GM21423 (cell line): ENCODE data around the gene SERPINB7.
"Not testable (repeated sequence)": the region's sequence is repeated elsewhere in the genome, so short reads cannot be mapped to it uniquely, and the experiment has no call there.

ENCODE experiments used
- ATAC-seq: cut with Tn5 transposase; IDR thresholded peaks from one replicate; pipeline ENCODE4 v1.9.1; 2021; ENCODE audit warnings: mild to moderate bottlenecking, moderate library complexity; ENCODE audit not compliant: unreplicated experiment

SERPINB7 gene, protein sequence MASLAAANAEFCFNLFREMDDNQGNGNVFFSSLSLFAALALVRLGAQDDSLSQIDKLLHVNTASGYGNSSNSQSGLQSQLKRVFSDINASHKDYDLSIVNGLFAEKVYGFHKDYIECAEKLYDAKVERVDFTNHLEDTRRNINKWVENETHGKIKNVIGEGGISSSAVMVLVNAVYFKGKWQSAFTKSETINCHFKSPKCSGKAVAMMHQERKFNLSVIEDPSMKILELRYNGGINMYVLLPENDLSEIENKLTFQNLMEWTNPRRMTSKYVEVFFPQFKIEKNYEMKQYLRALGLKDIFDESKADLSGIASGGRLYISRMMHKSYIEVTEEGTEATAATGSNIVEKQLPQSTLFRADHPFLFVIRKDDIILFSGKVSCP

GRCh38 chr18:63775166-63775730 is at the start of gene SERPINB7:
TSS of gene SERPINB7 (plus strand) at chr18:63775418. CDS start at chr18:63782373, 6,955 bp downstream.
- ATAC-seq, result no peak

DNA sequence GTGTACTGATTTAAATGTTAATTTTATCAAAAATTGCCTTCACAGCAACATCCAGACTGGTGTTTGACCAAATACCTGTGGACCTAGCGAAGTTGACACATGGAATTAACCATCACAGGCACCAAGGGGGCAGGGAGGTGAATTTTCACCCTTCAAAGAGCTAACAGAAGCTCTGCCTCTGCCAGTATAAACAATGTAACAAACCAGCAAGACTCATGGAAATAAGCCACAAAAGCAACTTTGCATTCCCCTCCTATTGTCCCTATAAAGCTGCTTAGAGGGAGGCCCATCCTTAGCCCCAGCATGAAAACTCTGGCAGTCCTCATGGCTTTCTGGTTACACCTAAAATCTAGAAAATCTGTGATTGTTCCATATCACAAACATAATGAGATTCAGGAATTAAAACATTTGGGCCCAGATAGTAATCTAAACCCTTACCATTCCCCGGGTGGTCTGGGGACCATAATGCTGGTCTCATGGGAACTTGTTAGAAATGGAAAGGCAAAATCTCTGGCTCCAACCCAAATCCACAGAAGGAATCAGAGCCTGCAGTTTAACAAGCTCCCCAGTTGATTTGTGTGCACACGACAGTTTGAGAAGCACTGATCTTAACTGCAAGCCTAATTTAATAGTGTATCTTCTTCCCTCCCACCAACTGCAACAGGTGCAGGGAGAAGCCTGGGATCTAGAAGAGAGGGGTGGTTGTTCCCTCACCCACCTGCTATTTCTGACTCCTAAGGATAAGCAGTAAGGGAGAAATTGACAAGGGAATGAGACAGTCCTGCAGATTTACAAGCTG is 49.3 kb upstream of the SERPINB7 start:
- no peak for ATAC-seq

DNA sequence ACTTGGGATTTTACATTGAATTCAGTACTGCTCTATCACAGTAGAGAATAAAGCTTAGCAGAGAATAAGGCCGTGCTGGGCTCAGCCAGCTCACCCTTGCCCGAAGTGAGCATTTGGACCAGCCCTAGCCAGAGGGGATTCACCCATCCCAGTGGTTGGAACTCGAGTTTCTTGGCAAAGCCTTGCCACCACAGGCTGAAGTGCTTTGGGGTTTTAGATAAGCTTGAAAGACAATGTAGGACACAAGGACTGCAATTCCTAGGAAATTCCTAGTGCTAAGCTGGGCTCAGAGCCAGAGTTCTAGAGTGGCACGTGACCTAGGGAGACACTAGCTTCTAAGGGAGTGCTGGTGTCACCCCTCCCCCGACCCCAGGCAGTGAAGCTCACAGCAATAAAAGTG is 44.4 kb upstream of the SERPINB7 start:
- no peak for ATAC-seq

DNA sequence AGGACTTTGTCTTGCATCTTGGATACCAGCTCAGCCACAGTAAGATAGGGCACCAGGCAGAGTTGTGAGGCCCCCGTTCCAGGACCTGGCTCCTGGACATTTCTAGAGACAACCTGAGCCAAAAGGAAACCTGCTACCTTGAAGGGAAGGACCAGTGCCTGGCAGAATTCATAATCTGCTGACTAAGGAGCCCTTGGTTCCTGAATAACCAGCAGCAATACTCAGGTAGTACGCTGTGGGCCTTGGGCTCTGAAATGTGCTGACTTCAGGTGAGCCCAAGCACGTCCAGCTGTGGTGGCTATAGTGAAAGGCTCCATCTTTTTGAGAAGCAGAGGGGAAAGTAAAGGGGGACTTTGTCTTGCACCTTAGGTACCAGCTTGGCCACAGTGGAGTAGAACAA is 44.0 kb upstream of the SERPINB7 start:
- ATAC-seq, result no peak

DNA sequence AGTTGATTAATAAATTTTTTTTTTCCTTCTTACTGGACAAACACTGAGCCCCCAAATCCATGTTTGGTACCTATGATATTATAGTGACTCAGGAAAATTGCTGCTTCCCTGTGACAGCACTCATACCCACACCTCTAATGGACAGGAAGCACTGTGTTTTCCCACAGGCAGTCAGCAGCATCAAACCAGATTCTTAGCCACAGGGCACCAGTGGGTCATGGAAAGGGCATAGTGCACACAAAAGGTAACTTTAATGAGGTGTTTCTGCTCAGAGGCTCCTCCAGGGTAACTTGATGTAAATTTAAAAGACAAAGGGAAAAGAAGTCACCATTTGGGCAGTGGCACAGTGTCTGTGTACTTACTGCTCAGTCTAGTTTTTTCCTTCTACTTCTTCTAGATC is 38.3 kb upstream of the SERPINB7 start:
- ATAC-seq, result no peak

DNA sequence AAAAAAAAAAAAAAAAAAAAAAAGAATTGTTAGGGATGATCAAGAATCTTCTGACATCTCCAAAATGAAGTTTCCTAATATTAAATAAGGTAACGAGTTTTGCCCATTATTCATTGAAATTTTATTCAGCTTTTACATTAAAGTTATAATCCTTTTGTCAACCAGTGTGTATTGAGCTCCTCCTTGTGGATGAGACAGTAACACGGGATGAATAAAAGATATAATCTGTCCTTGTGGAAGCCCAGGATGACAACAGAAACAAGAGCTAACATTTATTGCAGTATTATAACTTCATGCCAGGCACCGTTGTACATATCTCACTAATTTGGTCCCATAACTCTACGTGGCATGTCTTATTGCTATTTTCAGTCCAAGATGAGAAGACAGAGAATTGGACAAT is 33.4 kb upstream of the SERPINB7 start:
- ATAC-seq, result no peak

- no peak for ATAC-seq
These were observed 28.2 kb upstream of the SERPINB7 start for GRCh38 chr18:63747006-63747405.

GRCh38 chr18:63749489-63749888 is 25.7 kb upstream of the SERPINB7 start:
- no peak for ATAC-seq

- no peak for ATAC-seq
These were observed 22.6 kb upstream of the SERPINB7 start for GRCh38 chr18:63752636-63753035.

- no peak for ATAC-seq
These were observed 21.5 kb upstream of the SERPINB7 start for GRCh38 chr18:63753676-63754075.

DNA sequence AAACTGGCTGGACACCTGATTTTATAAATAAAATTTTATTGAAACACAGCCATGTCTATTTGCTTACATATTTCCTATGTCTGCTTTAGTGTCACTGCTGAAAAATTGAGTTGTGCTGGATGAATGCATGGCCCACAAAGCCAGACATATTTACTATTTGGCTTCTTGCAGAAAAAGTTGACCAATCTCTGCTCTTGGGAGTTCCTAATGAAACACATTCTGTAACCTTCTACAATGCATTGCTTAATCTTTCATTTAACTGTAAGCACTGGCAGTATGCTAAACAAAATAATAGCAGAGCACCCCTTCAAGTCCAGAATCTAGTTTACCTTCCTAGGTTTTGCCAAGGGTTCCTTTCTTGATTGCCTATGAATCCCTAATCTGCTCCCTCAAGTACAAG is 17.7 kb upstream of the SERPINB7 start:
- no peak for ATAC-seq

DNA sequence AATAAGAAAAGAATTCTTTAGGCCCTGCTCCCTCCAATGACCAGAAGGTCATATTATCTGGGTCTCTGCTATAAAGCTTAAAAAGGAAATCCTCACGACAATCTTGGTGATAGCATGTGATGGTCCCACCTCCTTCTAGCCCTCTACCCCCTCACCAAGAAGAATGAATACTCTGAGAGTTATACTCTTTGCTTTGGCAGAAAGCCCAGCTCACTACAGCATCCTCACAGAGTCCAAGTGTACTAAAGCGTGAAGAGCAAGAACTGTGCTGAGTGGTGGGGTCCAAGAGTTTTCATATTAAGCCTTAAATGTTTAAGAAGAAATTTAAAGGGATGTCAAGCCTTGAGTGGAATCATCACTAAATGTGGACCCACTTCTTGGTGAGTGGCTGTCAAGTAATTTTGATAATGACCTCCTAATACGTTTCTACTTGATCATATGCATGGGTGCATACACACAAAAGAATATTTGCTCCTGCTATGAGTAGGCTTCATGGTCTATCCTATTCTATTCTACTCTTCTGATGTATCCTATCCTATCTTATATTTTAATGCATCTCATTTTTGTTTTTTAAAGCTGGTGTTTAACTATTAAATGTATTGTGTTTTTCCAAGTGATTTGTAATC is 16.5 kb upstream of the SERPINB7 start:
- no peak for ATAC-seq

DNA sequence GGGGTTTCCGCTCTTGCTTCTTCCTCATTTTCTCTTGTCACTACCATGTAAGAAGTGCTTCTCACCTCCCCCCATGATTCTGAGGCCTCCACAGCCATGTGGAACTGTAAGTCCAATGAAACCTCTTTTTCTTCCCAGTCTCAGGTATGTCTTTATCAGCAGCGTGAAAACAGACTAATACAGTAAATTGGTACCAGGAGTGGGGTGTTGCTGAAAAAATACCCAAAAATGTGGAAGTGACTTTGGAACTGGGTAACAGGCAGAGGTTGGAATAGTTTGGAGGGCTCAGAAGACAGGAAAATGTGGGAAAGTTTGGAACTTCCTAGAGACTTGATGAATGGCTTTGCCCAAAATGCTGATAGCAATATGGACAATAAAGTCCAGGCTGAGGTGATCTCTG is 15.4 kb upstream of the SERPINB7 start:
- not testable (repeated sequence) for ATAC-seq

GRCh38 chr18:63762518-63762917 is 12.7 kb upstream of the SERPINB7 start:
- ATAC-seq, result no peak

DNA sequence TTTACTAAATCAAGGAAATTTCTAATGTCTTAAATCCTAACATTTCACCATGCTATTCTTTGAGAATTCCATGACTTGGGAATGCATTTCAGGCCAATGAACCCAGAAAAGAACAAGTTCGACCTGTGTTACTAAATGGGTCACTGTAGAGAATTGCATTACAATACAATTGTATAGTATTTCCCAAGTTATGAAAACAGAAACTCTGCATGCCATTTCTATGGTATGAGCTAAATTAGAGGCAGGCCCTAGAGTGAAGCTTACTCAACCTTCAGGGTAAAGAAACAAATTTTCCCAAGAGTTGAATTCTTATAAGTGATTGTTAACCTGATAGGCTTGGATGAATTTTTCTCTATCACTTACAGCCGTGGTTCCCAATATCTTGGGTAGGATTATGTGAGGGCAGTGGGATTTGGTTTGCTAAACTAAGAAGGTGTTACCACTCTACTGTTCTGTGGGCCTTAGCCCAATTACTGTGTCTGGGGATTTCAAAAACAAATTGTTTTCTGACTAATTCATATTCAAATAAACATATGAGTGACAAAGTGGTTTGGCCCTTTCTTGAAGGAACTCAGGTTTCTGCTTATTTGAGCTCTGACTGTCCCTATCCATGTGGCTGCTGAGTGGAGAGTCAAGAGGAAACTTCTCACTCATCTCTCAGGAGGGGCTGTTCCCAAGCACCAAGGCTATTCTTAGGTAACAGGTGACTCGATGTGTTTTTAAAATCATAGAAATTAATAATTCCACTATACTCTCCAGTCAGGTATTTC is 11.2 kb upstream of the SERPINB7 start:
- no peak for ATAC-seq

GRCh38 chr18:63765837-63766236 is 9.4 kb upstream of the SERPINB7 start:
- ATAC-seq, result no peak

- no peak for ATAC-seq
These were observed 1.7 kb upstream of the SERPINB7 start for GRCh38 chr18:63773551-63773950.

- no peak for ATAC-seq
These were observed 707 bp upstream of the SERPINB7 start for GRCh38 chr18:63774511-63774910.

DNA sequence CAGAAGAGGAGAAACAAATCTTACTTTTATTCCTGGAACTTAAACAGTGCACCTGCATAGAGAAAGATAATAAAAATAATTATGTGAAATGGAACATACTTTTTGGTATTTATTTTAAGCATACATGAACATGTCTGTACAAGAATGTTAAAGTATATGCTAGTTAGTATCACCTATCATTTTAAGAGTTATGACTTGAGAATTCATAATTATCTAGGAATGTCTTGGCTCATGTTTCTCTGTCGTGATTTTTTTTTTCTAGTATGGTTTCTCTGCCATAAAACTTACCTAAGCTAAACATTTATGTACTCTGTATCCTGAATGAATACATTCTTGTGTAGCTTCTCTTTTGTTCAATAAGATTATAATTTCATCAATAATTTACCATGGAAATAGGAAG is 4.2 kb downstream of the SERPINB7 start:
- ATAC-seq, result no peak

DNA sequence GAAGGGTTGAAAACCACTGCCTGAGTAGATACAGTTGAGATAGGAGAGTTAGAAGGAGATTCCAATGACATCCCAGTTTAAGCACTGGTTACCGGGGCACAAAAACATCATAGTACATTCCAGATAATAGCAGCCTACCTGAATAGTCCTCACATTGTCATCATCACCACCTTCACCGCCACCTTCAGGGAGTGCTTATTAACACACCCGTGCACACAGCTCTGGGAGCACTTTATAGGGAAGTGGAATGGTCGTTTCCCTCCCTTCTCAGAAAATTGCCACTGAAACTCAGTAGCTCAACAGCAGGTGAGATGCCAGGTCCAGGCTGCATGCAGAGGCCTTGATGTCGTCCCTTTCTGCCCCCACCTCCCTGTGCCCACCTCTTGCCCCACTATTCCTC is 8.2 kb downstream of the SERPINB7 start:
- ATAC-seq, result no peak
